GM13976 (cell line): ENCODE measurements around the gene TMEM86B.

ENCODE experiments used
- DNase-seq: peaks from one replicate; pipeline ENCODE4 v3.0.0; 2012; ENCODE audit warnings: low spot score
- in situ Hi-C: fragments of 300-500 bp; cut with MboI; formaldehyde crosslinking; loops from one replicate; pipeline ENCODE4 v1.12.0; 2022; ENCODE audit warnings: low sequenced_read_pairs, mixed read lengths, inconsistent platforms; ENCODE audit not compliant: unreplicated experiment
- TF ChIP-seq, protein P1 (sequence below): IDR thresholded peaks from 2 replicates; pipeline ENCODE4 v1.5.1; 2012; ENCODE audit warnings: borderline replicate concordance, mild to moderate bottlenecking; ENCODE audit not compliant: insufficient read depth; ENCODE audit errors: extremely low read depth, missing control alignments, control extremely low read depth

Gene TMEM86B

DNA sequence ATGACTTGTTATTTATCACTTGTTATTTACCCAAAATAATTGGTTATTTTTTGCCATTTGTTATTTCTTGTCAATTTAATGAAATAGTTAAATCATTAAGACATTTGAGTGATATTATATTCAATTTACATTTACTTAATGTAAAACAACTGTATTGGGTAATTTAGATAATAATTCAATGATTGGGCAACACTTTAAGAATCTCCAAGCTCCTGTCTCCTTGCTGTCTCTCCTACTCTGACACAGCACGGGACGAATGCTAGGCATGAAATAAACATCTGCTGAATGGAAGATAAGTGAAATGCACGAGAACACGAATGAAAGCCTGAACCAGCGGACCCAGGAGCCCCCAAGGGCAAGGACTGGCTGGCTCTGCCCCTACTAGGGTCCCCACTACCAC is 36.0 kb upstream of the TMEM86B start:
- no peak for DNase-seq
- in situ Hi-C loops, result no loop called here
- TF ChIP-seq, protein P1, sequence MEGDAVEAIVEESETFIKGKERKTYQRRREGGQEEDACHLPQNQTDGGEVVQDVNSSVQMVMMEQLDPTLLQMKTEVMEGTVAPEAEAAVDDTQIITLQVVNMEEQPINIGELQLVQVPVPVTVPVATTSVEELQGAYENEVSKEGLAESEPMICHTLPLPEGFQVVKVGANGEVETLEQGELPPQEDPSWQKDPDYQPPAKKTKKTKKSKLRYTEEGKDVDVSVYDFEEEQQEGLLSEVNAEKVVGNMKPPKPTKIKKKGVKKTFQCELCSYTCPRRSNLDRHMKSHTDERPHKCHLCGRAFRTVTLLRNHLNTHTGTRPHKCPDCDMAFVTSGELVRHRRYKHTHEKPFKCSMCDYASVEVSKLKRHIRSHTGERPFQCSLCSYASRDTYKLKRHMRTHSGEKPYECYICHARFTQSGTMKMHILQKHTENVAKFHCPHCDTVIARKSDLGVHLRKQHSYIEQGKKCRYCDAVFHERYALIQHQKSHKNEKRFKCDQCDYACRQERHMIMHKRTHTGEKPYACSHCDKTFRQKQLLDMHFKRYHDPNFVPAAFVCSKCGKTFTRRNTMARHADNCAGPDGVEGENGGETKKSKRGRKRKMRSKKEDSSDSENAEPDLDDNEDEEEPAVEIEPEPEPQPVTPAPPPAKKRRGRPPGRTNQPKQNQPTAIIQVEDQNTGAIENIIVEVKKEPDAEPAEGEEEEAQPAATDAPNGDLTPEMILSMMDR, result no peak

DNA sequence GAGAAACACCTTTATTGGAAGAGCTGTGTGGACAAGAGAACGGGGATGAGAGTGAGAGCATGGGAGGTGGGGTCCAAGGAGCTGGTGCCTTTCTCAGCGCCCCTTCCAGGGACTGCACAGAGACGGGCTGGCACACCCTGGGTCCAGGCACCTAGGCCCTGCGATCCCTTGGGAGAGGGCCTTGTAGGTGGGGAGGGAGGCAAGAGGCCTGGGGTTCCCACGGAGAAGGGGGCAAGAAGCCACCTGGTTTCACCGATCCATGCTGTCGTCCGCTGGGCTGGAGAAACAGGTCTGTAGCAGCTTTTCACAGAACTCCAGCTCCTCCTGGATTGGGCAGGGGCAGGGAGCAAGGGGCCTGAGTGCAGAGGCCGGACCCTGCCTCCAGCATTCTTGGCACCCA is 33.8 kb upstream of the TMEM86B start:
- in situ Hi-C loops, result no loop called here

DNA sequence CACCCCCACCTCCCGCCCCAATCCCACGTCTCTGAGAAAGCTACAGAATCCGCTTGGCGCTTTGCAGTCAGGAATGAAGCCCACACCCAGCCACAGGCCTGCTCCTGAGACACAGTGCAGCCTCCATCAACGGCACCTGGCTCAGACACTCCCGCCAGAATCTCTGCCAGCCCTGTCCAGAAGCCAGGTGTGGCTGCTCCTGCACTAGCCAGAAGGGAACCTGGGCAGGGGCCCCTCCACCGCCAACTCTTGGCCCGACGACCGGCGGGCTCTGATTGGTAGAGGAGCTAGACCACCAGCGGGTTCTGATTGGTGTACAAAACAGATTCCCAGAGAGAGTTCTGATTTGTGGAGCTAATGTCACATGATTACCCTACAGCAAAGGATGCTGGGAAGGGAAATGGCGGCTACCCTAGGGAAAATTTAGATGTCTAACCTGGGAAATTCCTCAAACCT is 33.1 kb upstream of the TMEM86B start:
- DNase-seq, result no peak
- TF ChIP-seq, protein P1, result no peak
- in situ Hi-C loops, result no loop called here

More for the DNA sequence above, 33.8 kb upstream of the TMEM86B start:
- TF ChIP-seq, protein P1, result no peak
- no peak for DNase-seq

DNA sequence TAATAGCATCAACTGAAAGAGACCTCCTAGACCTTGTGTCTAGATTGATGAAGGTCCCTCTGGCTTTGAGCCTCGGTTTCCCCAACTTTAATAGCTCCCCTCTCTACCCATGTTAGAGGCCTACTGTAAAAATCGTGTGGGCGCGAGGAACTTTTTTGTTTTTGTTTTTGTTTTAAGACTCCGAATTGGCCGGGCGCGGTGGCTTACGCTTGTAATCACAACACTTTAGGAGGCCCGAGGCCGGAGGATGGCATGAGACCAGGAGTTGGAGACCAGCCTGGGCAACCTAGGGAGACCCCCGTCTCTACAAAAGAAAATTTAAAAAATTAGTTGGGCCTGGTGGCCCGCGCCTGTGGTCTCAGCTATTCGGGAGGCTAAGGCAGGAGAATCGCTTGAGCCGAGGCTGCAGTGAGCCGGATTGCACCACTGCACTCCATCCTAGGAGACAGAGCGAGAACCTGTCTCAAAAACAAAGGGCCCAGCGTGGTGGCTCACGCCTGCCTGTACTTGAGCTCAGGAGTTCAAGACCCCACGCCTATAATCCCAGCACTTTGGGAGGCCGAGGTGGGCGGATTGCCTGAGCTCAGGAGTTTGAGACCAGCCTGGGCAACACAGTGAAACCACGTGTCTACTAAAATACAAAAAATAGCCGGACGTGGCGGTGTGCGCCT is 31.1 kb upstream of the TMEM86B start:
- in situ Hi-C loops, result no loop called here
- no peak for DNase-seq
- TF ChIP-seq, protein P1, result no peak

DNA sequence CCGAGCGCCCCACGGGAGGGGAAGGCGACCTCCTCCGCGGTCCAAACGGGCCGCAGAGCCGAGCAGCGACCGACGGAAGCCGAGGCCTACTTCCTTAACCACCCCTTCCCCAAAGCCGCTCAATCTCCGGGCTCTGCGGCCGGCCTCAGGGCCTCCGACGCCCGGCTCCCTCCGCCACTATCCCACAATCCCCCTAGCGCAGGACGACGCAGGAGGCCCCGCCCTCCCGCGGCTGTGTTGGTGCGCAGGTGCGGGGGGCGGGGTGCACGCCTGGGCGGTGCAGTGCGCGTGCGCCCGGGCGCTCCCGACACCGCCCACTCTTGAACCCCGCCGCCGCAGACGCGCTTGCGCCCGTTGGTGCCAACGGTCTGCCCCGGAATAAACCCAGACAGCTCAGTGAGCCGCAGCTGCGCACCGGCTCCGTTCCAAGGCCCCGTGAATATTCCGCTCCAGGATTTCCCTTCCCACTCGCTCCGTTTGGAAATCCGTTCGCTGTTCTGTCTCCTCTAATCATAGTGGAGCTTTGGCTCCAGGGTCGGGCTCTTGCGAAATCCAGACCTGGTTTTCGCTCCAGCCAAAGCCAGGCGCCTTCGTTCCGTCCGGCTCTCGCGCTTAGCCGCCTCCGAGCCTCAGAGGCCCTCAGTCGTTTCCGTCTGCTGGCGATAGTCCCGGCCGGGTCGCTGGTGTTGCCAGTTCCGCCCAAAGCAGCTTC is 30.4 kb upstream of the TMEM86B start, which contains the start of gene PPP6R1:
Gene PPP6R1 (minus strand): TSS at position 190 of the 712 bp plus-strand sequence. CDS start 11,914 bp downstream, outside the sequence.
- peak; percentile 98 for DNase-seq
- TF ChIP-seq, protein P1, result no peak
- in situ Hi-C loops, result no loop called here

DNA sequence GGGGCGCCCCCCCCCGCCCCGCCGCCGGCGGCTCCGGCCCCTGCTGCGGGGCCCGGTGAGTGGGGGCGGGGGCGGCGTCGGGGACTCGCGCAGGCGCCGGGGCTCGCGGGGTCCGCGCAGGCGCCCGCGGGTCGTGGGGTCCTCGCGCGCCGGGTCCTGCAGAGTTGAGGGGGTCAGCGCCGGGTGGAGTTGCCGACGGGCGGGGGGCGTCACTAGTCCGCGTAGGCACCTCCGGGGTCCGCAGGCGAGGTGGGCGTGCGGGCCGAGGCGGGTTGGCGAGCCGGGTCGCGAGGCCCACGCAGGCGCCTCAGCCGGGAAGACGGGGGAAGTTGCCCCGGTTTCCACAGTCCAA is 29.9 kb upstream of the TMEM86B start:
- TF ChIP-seq, protein P1, result no peak
- peak; percentile 77 for DNase-seq
- in situ Hi-C loops, result no loop called here
